H9 (cell line): ENCODE results near the gene TCF15. TPM values are rescaled to one million over a fixed set of nuclear protein-coding genes. Genes with fewer than 3 reads are reported as not detected.

Experiments used
- DNase-seq: peaks from one replicate; pipeline ENCODE4 v3.0.0-alpha.2; 2017
- H2AFZ ChIP-seq: one replicate; pipeline ENCODE4 v1.6.1; 2013; ENCODE audit warnings: mild to moderate bottlenecking, low read length, control low read depth, moderate library complexity
- H2AK5ac ChIP-seq: 2 replicates; pipeline ENCODE4 v1.6.1; 2013; ENCODE audit warnings: low read length, control low read depth, mixed read lengths; ENCODE audit not compliant: insufficient read length
- H2BK120ac ChIP-seq: one replicate; pipeline ENCODE4 v1.6.1; 2013; ENCODE audit warnings: low read depth, mild to moderate bottlenecking, low read length, control low read depth, inconsistent platforms; ENCODE audit not compliant: poor library complexity, severe bottlenecking
- H2BK12ac ChIP-seq: 2 replicates; pipeline ENCODE4 v1.6.1; 2013; ENCODE audit warnings: low read length, control low read depth, mixed read lengths, low read depth; ENCODE audit not compliant: insufficient read length
- H2BK15ac ChIP-seq: 2 replicates; pipeline ENCODE4 v1.6.1; 2013; ENCODE audit warnings: low read depth, low read length, control low read depth
- H2BK20ac ChIP-seq: one replicate; pipeline ENCODE4 v1.6.1; 2013; ENCODE audit warnings: low read depth, mild to moderate bottlenecking, low read length, control low read depth, inconsistent platforms; ENCODE audit not compliant: poor library complexity, severe bottlenecking
- H2BK5ac ChIP-seq: 2 replicates; pipeline ENCODE4 v1.6.1; 2013; ENCODE audit warnings: low read length, control low read depth, mixed read lengths; ENCODE audit not compliant: insufficient read length
- H3K14ac ChIP-seq: 2 replicates; pipeline ENCODE4 v1.6.1; 2013; ENCODE audit warnings: low read length, control low read depth; ENCODE audit not compliant: insufficient read depth
- H3K18ac ChIP-seq: 2 replicates; pipeline ENCODE4 v1.6.1; 2013; ENCODE audit warnings: low read depth, mild to moderate bottlenecking, mixed read lengths, low read length, control low read depth; ENCODE audit not compliant: insufficient read length
- H3K23ac ChIP-seq: 2 replicates; pipeline ENCODE4 v1.6.1; 2013; ENCODE audit warnings: low read length, control low read depth, mixed read lengths, low read depth; ENCODE audit not compliant: insufficient read length
- H3K23me2 ChIP-seq: 2 replicates; pipeline ENCODE4 v1.6.1; 2013; ENCODE audit warnings: low read depth, mild to moderate bottlenecking, mixed read lengths, low read length, control low read depth; ENCODE audit not compliant: insufficient read length, poor library complexity, severe bottlenecking
- H3K27ac ChIP-seq: 2 replicates; pipeline ENCODE4 v1.5.1; 2013; ENCODE audit warnings: low read length, control low read depth, mixed read lengths, low read depth; ENCODE audit not compliant: insufficient read length
- H3K27me3 ChIP-seq: 2 replicates; pipeline ENCODE4 v1.6.1; 2013; ENCODE audit warnings: low read length, control low read depth, inconsistent platforms; ENCODE audit not compliant: insufficient read depth
- H3K4ac ChIP-seq: 2 replicates; pipeline ENCODE4 v1.6.1; 2013; ENCODE audit warnings: low read depth, mild to moderate bottlenecking, control low read depth, inconsistent platforms, low read length, moderate library complexity
- H3K4me1 ChIP-seq: 2 replicates; pipeline ENCODE4 v1.6.1; 2013; ENCODE audit warnings: low read length, control low read depth, inconsistent platforms; ENCODE audit not compliant: insufficient read depth
- H3K4me2 ChIP-seq: 2 replicates; pipeline ENCODE4 v1.6.1; 2013; ENCODE audit warnings: low read length, control low read depth, mixed read lengths; ENCODE audit not compliant: insufficient read length, insufficient read depth
- H3K56ac ChIP-seq: 2 replicates; pipeline ENCODE4 v1.6.1; 2013; ENCODE audit warnings: low read depth, mild to moderate bottlenecking, mixed read lengths, low read length, control low read depth; ENCODE audit not compliant: insufficient read length
- H3K79me1 ChIP-seq: 2 replicates; pipeline ENCODE4 v1.6.1; 2013; ENCODE audit warnings: low read depth, mild to moderate bottlenecking, moderate library complexity, low read length, control low read depth, inconsistent platforms; ENCODE audit not compliant: insufficient read depth, poor library complexity, severe bottlenecking
- H3K79me2 ChIP-seq: 2 replicates; pipeline ENCODE4 v1.6.1; 2013; ENCODE audit warnings: low read length, control low read depth, inconsistent platforms; ENCODE audit not compliant: insufficient read depth
- H3K9ac ChIP-seq: 2 replicates; pipeline ENCODE4 v1.6.1; 2013; ENCODE audit warnings: low read length, control low read depth, mixed read lengths; ENCODE audit not compliant: insufficient read length; ENCODE audit errors: extremely low read depth
- H3K9me3 ChIP-seq: one replicate; pipeline ENCODE4 v1.6.1; 2013; ENCODE audit warnings: low read depth, low read length, inconsistent platforms; ENCODE audit not compliant: control insufficient read depth
- H3T11ph ChIP-seq: one replicate; pipeline ENCODE4 v1.6.1; 2013; ENCODE audit warnings: mild to moderate bottlenecking, low read length, control low read depth, inconsistent platforms
- H4K20me1 ChIP-seq: one replicate; pipeline ENCODE4 v1.6.1; 2013; ENCODE audit not compliant: control insufficient read depth, insufficient read length, insufficient read depth
- H4K5ac ChIP-seq: 2 replicates; pipeline ENCODE4 v1.6.1; 2013; ENCODE audit warnings: low read depth, mild to moderate bottlenecking, mixed read lengths, low read length, control low read depth; ENCODE audit not compliant: insufficient read length
- H4K8ac ChIP-seq: replicated peaks from 2 replicates; pipeline ENCODE4 v1.6.1; 2013; ENCODE audit warnings: low read length, control low read depth, mixed read lengths, low read depth; ENCODE audit not compliant: insufficient read length
- H4K91ac ChIP-seq: 2 replicates; pipeline ENCODE4 v1.6.1; 2013; ENCODE audit warnings: low read depth, mild to moderate bottlenecking, moderate library complexity, mixed read lengths, low read length, control low read depth; ENCODE audit not compliant: insufficient read length
- H3K27ac Mint-ChIP-seq, 3 experiments: 2 replicates in 2 of 3; 3 replicates in 1 of 3; pipeline ENCODE4 v1.8.0; 2020 to 2021; ENCODE audit warnings: mixed read lengths in 3 of 3, mild to moderate bottlenecking in 1 of 3, moderate library complexity in 1 of 3
- H3K27me3 Mint-ChIP-seq: 2 replicates; pipeline ENCODE4 v1.8.0; 2021; ENCODE audit warnings: low read depth, mild to moderate bottlenecking, moderate library complexity, mixed read lengths
- H3K36me3 Mint-ChIP-seq, 3 experiments: 2 replicates in 2 of 3; 3 replicates in 1 of 3; pipeline ENCODE4 v1.8.0; 2020 to 2021; ENCODE audit warnings: low read depth in 3 of 3, mixed read lengths in 3 of 3; ENCODE audit not compliant: insufficient read depth in 1 of 3
- H3K4me1 Mint-ChIP-seq, 2 experiments: 2 replicates each; pipeline ENCODE4 v1.8.0; 2020; ENCODE audit warnings: mixed read lengths in 2 of 2
- H3K4me3 Mint-ChIP-seq, 2 experiments: 2 replicates in 1 of 2; 3 replicates in 1 of 2; pipeline ENCODE4 v1.8.0; 2020 to 2021; ENCODE audit warnings: mild to moderate bottlenecking in 2 of 2, mixed read lengths in 2 of 2, moderate library complexity in 1 of 2
- H3K9me3 Mint-ChIP-seq, 2 experiments: 2 replicates in 1 of 2; 3 replicates in 1 of 2; pipeline ENCODE4 v1.8.0; 2020; ENCODE audit warnings: mild to moderate bottlenecking in 2 of 2, mixed read lengths in 2 of 2, moderate library complexity in 1 of 2
- CTCF ChIP-seq: fragments of 200-600 bp; sonication (generic); conservative IDR thresholded peaks from 3 replicates; pipeline ENCODE4 v1.8.0; 2021; ENCODE audit warnings: antibody characterized with exemption, mild to moderate bottlenecking
- WGBS: extraction: QIAGEN DNeasy Blood & Tissue Kit; methylation state at CpG from one replicate; pipeline ENCODE4 v1.1.7; 2013; ENCODE audit warnings: missing lambda C conversion rate, low lambda C conversion rate, mixed read lengths; ENCODE audit not compliant: insufficient read length; ENCODE audit errors: extremely low coverage; 5-methylcytosine and 5-hydroxymethylcytosine counted together
- total RNA-seq: library from RNA; stranded (reverse); gene quantifications from 2 replicates; pipeline ENCODE4 v1.2.1, GENCODE V29; 2021

The TCF15 gene
- total RNA-seq, 1 experiment from 2014 or later: 2.0 TPM

- no peaks in the 10 kb centered on the region for H3K23me2 ChIP-seq
- H3K36me3 Mint-ChIP-seq: no peaks in the 10 kb centered on the region
- no CpG with 5 or more reads among the region's 5 CpGs for WGBS
Measured at GRCh38 chr20:562232-562897, 47.7 kb downstream of the TCF15 start.

More at GRCh38 chr20:562232-562897, 47.7 kb downstream of the TCF15 start:
- H3K14ac ChIP-seq: no peak overlapping the region
- no peak overlapping the region for H3K9ac ChIP-seq
- no peaks in the 10 kb centered on the region for H3K9me3 ChIP-seq
- no peak overlapping the region for H3K23ac ChIP-seq
- H2AK5ac ChIP-seq: no peak overlapping the region
- Mint-ChIP-seq H3K4me1 (peaks cover 4 to 5% of the 10 kb centered on the region in 2 experiments), H3K27me3 (peaks cover 3% of the 10 kb centered on the region), H3K9me3 (no peaks in the 10 kb centered on the region), H3K4me3 (no peak overlapping the region), H3K27ac (no peak overlapping the region)
- H2BK15ac ChIP-seq: no peak overlapping the region
- no peak overlapping the region for H2BK12ac ChIP-seq
- no peaks in the 10 kb centered on the region for H3K4me1 ChIP-seq
- H3K27ac ChIP-seq: no peak overlapping the region
- H3K79me2 ChIP-seq: no peaks in the 10 kb centered on the region
- H4K8ac ChIP-seq: no peak overlapping the region
- no peaks in the 10 kb centered on the region for H3K27me3 ChIP-seq
- no peak overlapping the region for H2BK20ac ChIP-seq
- H3K56ac ChIP-seq: no peak overlapping the region
- no peak overlapping the region for H2AFZ ChIP-seq
- H3K18ac ChIP-seq: no peak overlapping the region
- no peak overlapping the region for H3K4ac ChIP-seq
- H4K5ac ChIP-seq: no peak overlapping the region
- H3K79me1 ChIP-seq: no peaks in the 10 kb centered on the region
- no peak for TF ChIP-seq CTCF
- no peak overlapping the region for H4K91ac ChIP-seq
- no peak for DNase-seq
- H3K4me2 ChIP-seq: no peak overlapping the region
- no peak overlapping the region for H2BK120ac ChIP-seq
- peaks cover 3% of the 10 kb centered on the region for H4K20me1 ChIP-seq
- no peak overlapping the region for H2BK5ac ChIP-seq
- no peak overlapping the region for H3T11ph ChIP-seq
